GM20000 (cell line): Measurements from ENCODE around the gene CPM.
A peak's percentile ranks its signal among the peaks of the same experiment; 100 is the strongest.

ENCODE experiments used
- DNase-seq: peaks from one replicate; pipeline ENCODE4 v3.0.0; 2012; ENCODE audit warnings: low spot score
- TF ChIP-seq, protein P1 (sequence below): IDR thresholded peaks from 2 replicates; pipeline ENCODE4 v1.5.1; 2012; ENCODE audit warnings: mild to moderate bottlenecking, control low read depth; ENCODE audit errors: extremely low read depth, missing control alignments

The CPM gene

DNA sequence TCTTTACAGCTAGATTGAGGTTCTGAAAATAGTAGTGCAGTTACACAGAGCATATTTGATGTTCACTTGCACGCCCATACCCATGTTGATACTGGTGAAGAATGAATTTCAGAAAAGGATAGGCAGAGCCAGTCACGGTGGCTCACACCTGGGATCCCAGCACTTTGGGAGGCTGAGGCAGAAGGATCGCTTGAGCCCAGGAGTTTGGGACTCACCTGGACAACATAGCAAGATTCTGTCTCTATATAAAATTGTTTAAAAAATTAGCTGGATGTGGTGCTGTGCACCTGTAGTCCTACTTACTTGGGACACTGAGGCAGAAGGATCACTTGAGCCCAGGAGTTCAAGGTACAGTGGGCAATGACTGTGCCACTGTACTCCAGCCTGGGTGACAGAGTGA is 68.4 kb downstream of the CPM start:
- TF ChIP-seq, protein P1, sequence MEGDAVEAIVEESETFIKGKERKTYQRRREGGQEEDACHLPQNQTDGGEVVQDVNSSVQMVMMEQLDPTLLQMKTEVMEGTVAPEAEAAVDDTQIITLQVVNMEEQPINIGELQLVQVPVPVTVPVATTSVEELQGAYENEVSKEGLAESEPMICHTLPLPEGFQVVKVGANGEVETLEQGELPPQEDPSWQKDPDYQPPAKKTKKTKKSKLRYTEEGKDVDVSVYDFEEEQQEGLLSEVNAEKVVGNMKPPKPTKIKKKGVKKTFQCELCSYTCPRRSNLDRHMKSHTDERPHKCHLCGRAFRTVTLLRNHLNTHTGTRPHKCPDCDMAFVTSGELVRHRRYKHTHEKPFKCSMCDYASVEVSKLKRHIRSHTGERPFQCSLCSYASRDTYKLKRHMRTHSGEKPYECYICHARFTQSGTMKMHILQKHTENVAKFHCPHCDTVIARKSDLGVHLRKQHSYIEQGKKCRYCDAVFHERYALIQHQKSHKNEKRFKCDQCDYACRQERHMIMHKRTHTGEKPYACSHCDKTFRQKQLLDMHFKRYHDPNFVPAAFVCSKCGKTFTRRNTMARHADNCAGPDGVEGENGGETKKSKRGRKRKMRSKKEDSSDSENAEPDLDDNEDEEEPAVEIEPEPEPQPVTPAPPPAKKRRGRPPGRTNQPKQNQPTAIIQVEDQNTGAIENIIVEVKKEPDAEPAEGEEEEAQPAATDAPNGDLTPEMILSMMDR: no peak
- DNase-seq: no peak

DNA sequence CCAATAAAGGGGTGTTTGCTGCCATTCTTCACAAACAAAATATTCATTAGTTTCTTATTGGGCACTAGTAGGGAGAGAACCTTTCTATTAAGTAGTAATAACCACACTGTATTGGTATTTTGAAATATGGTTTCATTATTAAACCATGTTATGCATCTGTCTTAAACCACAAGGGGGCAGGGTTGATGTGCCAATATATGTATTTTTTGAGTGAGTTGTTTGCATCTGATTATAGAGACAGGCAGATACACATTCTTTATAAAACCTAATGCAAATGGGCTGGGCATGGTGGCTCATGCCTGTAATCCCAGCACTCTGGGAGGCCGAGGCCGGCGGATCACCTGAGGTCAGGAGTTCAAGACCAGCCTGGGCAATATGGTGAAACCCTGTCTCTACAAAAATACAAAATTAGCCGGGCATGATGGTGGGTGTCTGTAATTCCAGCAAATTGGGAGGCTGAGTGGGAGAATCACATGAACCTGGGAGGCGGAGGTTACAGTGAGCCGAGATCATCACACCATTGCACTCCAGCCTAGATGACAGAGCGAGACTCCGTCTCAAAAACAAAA is 69.0 kb downstream of the CPM start:
- TF ChIP-seq, protein P1: peak; percentile 24
- peak; percentile 26 for DNase-seq

DNA sequence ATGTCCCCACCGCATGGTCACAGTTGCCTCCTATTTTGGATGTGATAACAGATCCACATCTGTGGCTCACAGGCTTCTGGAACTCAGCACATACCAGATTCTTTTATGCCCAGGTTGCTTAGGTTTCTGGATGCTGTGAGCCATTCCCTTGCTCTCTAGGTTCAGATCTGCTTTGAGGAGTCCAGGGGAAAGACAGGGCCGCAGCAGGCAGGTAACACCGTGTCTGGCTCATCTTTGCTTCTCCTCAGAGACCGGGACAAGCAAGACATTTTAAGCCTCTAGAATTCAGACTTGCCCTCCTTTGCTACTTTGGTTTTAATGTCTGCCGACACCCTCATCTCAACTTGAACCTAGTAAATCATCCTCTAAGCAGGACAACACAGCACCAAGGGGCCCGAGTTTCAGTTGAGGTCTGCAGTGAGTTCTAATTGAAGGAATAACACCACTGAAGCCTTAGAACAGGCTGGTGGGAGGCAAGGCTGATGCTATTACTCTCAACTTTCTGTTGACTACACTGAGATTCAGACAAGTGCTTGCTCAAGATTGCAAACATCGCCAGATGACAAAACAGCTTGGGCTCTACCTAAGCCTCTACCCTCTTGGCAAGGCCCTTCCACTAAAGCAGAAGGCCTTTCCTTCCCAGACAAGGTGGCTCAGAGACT is 69.7 kb downstream of the CPM start:
- TF ChIP-seq, protein P1: no peak
- DNase-seq: no peak

DNA sequence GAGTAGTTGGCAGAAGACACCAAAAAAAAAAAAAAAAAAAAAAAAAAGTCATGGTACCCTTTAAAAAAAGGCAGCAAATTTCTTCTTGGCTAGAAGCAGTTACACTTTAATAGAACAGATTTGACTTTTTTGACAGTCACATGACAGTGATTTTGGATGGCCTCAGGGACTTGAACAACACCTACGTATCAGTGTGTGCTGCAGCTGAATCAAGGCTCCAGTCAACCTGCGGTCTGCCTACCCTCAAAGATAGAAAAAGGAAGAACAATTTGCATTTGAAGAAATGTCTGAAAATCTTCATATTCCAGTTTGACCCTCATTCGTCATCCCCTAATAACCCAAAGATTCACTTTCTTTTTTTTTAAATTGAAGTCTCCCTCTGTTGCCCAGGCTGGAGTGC is 71.1 kb downstream of the CPM start:
- no peak for DNase-seq
- TF ChIP-seq, protein P1: no peak

DNA sequence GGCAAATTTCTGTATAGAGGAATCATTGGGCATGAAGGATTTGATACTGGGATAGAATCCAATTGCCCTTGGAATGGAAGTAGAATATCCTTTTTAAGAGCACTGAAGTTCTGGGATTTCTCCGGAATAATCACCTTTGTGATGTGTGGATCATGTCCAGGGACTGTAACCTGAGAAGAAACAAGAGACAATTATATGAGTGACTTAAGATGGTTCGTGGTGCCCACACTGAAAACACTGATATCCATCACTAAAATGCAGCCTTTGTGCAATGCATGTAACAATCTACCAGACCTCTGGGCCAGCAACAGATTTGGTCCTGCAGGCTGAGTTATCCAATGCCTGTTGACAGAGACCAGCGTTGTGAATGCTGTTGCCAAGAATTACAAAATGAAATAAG is 76.5 kb downstream of the CPM start:
- TF ChIP-seq, protein P1: no peak
- no peak for DNase-seq

DNA sequence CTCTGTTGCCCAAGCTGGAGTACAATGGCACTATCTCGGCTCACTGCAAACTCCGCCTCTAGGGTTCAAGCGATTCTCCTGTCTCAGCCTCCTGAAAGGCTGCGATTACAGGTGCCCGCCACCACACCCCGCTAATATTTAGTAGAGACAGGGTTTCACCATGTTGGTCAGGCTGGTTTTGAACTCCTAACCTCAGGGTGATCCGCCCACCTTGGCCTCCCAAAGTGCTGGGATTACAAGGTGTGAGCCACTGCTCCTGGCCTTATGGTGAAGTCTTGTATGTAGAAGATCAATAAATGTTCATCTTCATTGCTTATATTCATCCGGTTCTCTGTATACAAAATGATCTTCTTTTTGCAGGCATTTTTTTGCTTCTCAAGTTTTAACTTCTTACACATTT is 77.2 kb downstream of the CPM start:
- TF ChIP-seq, protein P1: no peak
- no peak for DNase-seq

DNA sequence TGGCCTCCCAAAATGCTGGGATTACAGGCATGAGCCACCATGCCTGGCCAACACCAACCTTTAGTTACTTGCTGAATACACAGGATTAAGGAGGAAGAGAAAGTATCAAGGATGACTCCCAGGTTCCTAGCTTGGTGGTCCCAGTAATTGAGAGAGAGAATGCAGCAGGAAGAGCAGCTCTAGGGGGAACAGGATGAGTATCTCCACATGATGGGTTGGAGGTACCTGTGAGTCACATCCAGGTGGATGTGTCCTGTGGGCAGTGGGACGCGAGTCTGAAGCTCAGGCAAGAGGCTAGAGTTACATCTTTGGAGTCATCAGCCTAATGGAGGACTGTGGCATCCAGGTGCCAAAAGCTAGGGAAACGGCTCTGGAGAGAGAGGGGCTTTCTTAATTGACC is 77.9 kb downstream of the CPM start:
- DNase-seq: no peak
- TF ChIP-seq, protein P1: no peak
